Body of pancreas (tissue), 4 donors: ENCODE measurements around the gene RCOR2. TPM values are rescaled to one million over a fixed set of nuclear protein-coding genes. Genes with fewer than 3 reads are reported as not detected.
"Not testable (repeated sequence)": the region's sequence is repeated elsewhere in the genome, so short reads cannot be mapped to it uniquely, and the experiment has no call there.

ENCODE experiments used
- ATAC-seq: fragments of 150-250 bp; one replicate; pipeline ENCODE4 v1.9.1; 2016
- DNase-seq, 4 donors: peaks; one replicate each; pipeline ENCODE4 v3.0.0-alpha.2; 2019
- H3K27ac ChIP-seq, 4 donors: fragments of 200-600 bp; sonication (generic); 1 replicate in 3 of 4; 2 replicates in 1 of 4; pipeline versions ENCODE4 v1.5.1 to v1.6.1; 2016 to 2019; ENCODE audit warnings: mild to moderate bottlenecking in 1 of 4, mixed read lengths in 1 of 4, moderate library complexity in 1 of 4
- H3K27me3 ChIP-seq, 2 donors: fragments of 200-600 bp; sonication (generic); one replicate each; pipeline ENCODE4 v1.6.0; 2016; ENCODE audit warnings: mild to moderate bottlenecking in 1 of 2
- H3K36me3 ChIP-seq, 2 donors: fragments of 200-600 bp; sonication (generic); replicated peaks in 1 of 2; 2 replicates each; pipeline ENCODE4 v1.5.1; 2016; ENCODE audit warnings: low read depth in 2 of 2; ENCODE audit not compliant: insufficient read depth in 1 of 2
- H3K4me1 ChIP-seq: fragments of 200-600 bp; sonication (generic); one replicate; pipeline ENCODE4 v1.6.0; 2016
- H3K4me3 ChIP-seq, 2 donors: fragments of 200-600 bp; sonication (generic); 1 replicate in 1 of 2; 2 replicates in 1 of 2; pipeline ENCODE4 v1.5.1; 2016 to 2019
- H3K9me3 ChIP-seq, 3 donors: fragments of 200-600 bp; sonication (generic); 1 replicate in 2 of 3; 2 replicates in 1 of 3; pipeline ENCODE4 v1.5.1; 2016
- CTCF ChIP-seq, 7 experiments: fragments of 450-650 bp in 4 of 7; fragments of 200-600 bp in 3 of 7; sonication (generic) in 3 of 7; IDR thresholded peaks; one replicate each; pipeline ENCODE4 v1.5.1; 2016 to 2019; ENCODE audit warnings: antibody characterized with exemption in 7 of 7
- POLR2A ChIP-seq, 3 donors: fragments of 450-650 bp; IDR thresholded peaks; one replicate each; pipeline ENCODE4 v1.6.1; 2016; ENCODE audit warnings: antibody characterized with exemption in 3 of 3, mild to moderate bottlenecking in 2 of 3
- WGBS, 2 donors: methylation state at CpG; one replicate each; pipeline ENCODE4 v1.1.5; 2017; 5-methylcytosine and 5-hydroxymethylcytosine counted together
- intact Hi-C: fragments of 100-400 bp; cut with DNase I; formaldehyde crosslinking; loops from one replicate; pipeline ENCODE4 v1.15.1; 2023
- total RNA-seq, 2 donors: library from RNA; depleted of rRNA; stranded (reverse); fragments of >200 nt; gene quantifications; one replicate each; pipeline ENCODE4 v1.1.0, GENCODE V29; 2016

The RCOR2 gene
- total RNA-seq, result under 1 TPM; 0.26 to 0.33 TPM

DNA sequence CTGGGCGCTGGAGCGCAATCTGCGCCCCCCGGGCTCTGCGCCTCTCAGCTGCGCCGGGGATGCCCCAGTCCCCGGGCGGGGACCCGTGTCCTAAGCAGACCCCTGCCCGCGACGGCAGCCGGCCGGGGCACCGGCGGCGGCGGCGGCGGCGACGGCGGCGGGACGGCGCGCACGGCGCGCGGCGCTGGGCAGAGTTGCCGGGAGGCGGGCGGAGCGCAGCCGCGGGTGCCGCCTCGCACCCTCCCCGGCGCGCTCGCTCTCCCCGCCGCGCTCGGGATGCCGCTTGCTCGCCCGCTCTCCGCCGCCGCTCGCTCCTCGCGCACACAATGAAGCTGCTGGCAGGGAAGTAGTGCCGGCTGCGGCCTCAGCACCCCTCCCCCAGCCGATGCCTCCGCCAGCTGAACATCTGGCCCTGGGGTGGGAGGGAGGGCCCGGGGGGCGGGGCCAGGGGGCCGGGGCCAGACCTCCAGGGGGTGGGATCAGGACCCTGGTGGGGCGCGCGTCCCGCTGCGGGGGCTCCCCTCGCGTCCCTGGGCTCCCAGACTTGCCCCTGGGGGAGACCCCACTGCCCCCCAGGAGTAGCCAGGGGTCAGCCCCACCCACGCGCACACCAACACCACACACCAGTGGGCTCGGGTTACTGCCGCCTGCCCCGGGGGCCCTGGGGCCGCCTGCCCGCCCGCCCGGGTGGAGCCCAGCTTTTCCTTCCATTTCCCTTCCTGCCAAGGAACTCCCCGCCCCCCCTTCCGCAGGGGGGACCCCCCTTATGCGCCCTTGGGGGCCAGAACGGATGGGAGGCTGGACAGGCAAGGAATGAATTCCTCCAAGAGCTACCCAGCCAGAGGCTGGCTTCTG, at the start of gene RCOR2:
Gene RCOR2, minus strand, starts transcription at position 328 of the 855 bp plus-strand sequence. CDS start 708 bp downstream, outside the sequence.
- no peaks in the 10 kb centered on the region for H3K9me3 ChIP-seq
- intact Hi-C loops, result no loop called here
- peak within 1 kb of the TSS; percentile 58 to 67 (median 64) for H3K27ac ChIP-seq
- H3K36me3 ChIP-seq, result no peaks in the 10 kb centered on the region
- H3K27me3 ChIP-seq, result no peaks in the 10 kb centered on the region
- H3K4me3 ChIP-seq, result peak within 1 kb of the TSS in 1 of 2 donors; percentile 15
- 0% methylated on average over 3 to 76 of the region's 85 CpGs for WGBS, 2 donors
- DNase-seq (peak; percentile 66 to 82 (median 80)), ATAC-seq (peak; percentile 53)
- H3K4me1 ChIP-seq, result peaks cover 52% of the 10 kb centered on the region
- TF ChIP-seq CTCF (IDR thresholded peaks at IDR 0.05) (no peak), POLR2A (IDR thresholded peaks at IDR 0.05) (no peak)

GRCh38 chr11:63966444-63966843, 49.5 kb upstream of the RCOR2 start:
- no peak for ATAC-seq
- Histone ChIP-seq H3K4me3 (no peak overlapping the region), H3K36me3 (no peaks in the 10 kb centered on the region), H3K27ac (no peak overlapping the region), H3K27me3 (no peaks in the 10 kb centered on the region), H3K4me1 (no peaks in the 10 kb centered on the region), H3K9me3 (no peaks in the 10 kb centered on the region)
- WGBS, 2 donors, result 100% methylated on average over 1 of the region's 1 CpG
- intact Hi-C loops, result no loop called here
- no peak for DNase-seq
- TF ChIP-seq POLR2A (IDR thresholded peaks at IDR 0.05), result no peak
- no peak for TF ChIP-seq CTCF (IDR thresholded peaks at IDR 0.05)

DNA sequence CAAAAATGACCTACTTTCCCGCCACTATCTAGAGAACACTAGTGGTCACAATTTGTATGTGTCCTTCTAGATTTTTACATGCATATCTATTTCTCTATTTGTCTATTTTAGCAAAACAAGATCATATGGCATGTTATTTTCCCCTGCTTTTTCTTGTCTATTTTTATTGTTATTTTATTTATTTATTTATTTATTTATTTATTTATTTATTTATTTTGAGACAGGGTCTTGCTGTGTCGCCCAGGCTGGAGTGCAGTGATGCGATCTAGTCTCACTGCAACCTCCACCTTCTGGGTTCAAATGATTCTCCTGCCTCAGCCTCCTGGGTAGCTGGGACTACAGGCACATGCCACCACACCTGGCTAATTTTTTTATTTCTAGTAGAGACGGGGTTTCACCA, 46.9 kb upstream of the RCOR2 start:
- H3K36me3 ChIP-seq, DNase-seq, H3K27ac ChIP-seq, H3K4me1 ChIP-seq, H3K4me3 ChIP-seq, H3K27me3 ChIP-seq, ATAC-seq, intact Hi-C loops, H3K9me3 ChIP-seq: not testable (repeated sequence)
- WGBS, 2 donors, result 94 to 96% methylated on average over 4 of the region's 4 CpGs

GRCh38 chr11:63961608-63962412, 44.8 kb upstream of the RCOR2 start:
- no peaks in the 10 kb centered on the region for H3K9me3 ChIP-seq
- DNase-seq (peak in 3 of 4 donors; percentile 38 to 60 (median 51)), ATAC-seq (peak; percentile 41)
- 31 to 32% methylated on average over 9 to 18 of the region's 19 CpGs for WGBS, 2 donors
- no peak overlapping the region for H3K4me3 ChIP-seq
- no peaks in the 10 kb centered on the region for H3K4me1 ChIP-seq
- intact Hi-C loops, result no loop called here
- H3K27me3 ChIP-seq, result no peaks in the 10 kb centered on the region
- no peak overlapping the region for H3K27ac ChIP-seq
- H3K36me3 ChIP-seq, result no peaks in the 10 kb centered on the region
- TF ChIP-seq CTCF (IDR thresholded peaks at IDR 0.05), result no peak
- TF ChIP-seq POLR2A (IDR thresholded peaks at IDR 0.05), result no peak

- no peak for ATAC-seq
- intact Hi-C loops, result no loop called here
- 71 to 79% methylated on average over 1 to 5 of the region's 5 CpGs for WGBS, 2 donors
Measured at GRCh38 chr11:63958008-63958407, 41.0 kb upstream of the RCOR2 start.

More at GRCh38 chr11:63958008-63958407, 41.0 kb upstream of the RCOR2 start:
- Histone ChIP-seq H3K4me1 (no peaks in the 10 kb centered on the region), H3K27ac (no peak overlapping the region), H3K36me3 (peaks cover 0 to 10% of the 10 kb centered on the region in 2 donors), H3K27me3 (no peaks in the 10 kb centered on the region), H3K4me3 (no peak overlapping the region), H3K9me3 (no peaks in the 10 kb centered on the region)
- no peak for DNase-seq
- no peak for TF ChIP-seq CTCF (IDR thresholded peaks at IDR 0.05)
- no peak for TF ChIP-seq POLR2A (IDR thresholded peaks at IDR 0.05)
